ENCODE measurements around the gene ACOX3. TPM values are rescaled to one million over a fixed set of nuclear protein-coding genes. Genes with fewer than 3 reads are reported as not detected.

Gene ACOX3
- polyA plus RNA-seq, 1 donor (not counting 4 experiments of a cell fraction or from before 2014, with no cell fraction given), result 6.7 TPM

DNA sequence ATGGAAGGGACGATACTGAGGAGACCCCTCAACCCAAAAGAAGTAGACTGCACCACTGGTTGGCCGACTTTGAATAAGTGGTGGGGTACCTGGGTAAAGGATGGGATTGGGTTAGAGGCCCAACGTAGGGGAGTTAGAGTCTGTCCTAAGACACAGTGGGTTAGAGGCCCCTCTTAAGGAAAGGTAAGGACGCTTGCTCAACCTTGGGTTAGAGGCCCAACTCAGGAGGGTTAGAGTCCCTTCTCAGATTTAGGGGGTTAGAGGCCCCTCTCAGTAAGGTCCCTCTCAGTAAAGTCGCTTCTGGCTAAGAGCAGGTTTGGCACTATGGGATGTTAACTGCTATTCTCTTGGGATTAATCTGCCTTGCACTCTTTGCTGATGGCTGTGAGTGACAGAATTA is 81.3 kb downstream of the ACOX3 start:
- dilution Hi-C loops (cut with MboI; ENCODE audit: extremely low pct_ligation_motif_present, low sequenced_read_pairs), result no loop called here
- Histone ChIP-seq H3K4me2 (ENCODE audit: control insufficient read depth, extremely low read depth, insufficient read depth, low read depth, low read length) (no peak overlapping the region), H3K9me1 (ENCODE audit: control insufficient read depth, extremely low read depth, insufficient read depth, low read length) (no peaks in the 10 kb centered on the region), H3K4me3 (ENCODE audit: control insufficient read depth in 2 of 3, extremely low read depth in 1 of 3, insufficient read depth in 2 of 3, low read depth in 1 of 3, low read length in 3 of 3) (no peak overlapping the region), H3K36me3 (ENCODE audit: control insufficient read depth in 2 of 2, extremely low read depth in 1 of 2, insufficient read depth in 2 of 2, low read length in 2 of 2) (no peaks in the 10 kb centered on the region), H3K27ac (ENCODE audit: control insufficient read depth, insufficient read depth, low read length) (no peak overlapping the region), H2AFZ (ENCODE audit: control insufficient read depth, low read length) (no peak overlapping the region), H3K27me3 (ENCODE audit: control insufficient read depth, extremely low read depth, insufficient read depth, low read length) (no peaks in the 10 kb centered on the region), H4K20me1 (ENCODE audit: control insufficient read depth, extremely low read depth, insufficient read depth, low read length) (no peaks in the 10 kb centered on the region), H3K4me1 (ENCODE audit: control insufficient read depth, extremely low read depth, insufficient read depth, low read length) (peaks cover 34% of the 10 kb centered on the region), H3K9me3 (ENCODE audit: control insufficient read depth, low read depth, low read length) (no peaks in the 10 kb centered on the region), H3K9ac (ENCODE audit: control insufficient read depth, extremely low read depth, insufficient read depth, low read length) (no peak overlapping the region), H3K79me2 (ENCODE audit: control insufficient read depth, insufficient read depth, low read length) (no peaks in the 10 kb centered on the region)
- DNase-seq (ENCODE audit: low read depth, low spot score) (no peak), FAIRE-seq (no peak)
- TF ChIP-seq EZH2 (IDR thresholded peaks at IDR 0.05; ENCODE audit: low read length), result no peak
- TF ChIP-seq, protein P1, sequence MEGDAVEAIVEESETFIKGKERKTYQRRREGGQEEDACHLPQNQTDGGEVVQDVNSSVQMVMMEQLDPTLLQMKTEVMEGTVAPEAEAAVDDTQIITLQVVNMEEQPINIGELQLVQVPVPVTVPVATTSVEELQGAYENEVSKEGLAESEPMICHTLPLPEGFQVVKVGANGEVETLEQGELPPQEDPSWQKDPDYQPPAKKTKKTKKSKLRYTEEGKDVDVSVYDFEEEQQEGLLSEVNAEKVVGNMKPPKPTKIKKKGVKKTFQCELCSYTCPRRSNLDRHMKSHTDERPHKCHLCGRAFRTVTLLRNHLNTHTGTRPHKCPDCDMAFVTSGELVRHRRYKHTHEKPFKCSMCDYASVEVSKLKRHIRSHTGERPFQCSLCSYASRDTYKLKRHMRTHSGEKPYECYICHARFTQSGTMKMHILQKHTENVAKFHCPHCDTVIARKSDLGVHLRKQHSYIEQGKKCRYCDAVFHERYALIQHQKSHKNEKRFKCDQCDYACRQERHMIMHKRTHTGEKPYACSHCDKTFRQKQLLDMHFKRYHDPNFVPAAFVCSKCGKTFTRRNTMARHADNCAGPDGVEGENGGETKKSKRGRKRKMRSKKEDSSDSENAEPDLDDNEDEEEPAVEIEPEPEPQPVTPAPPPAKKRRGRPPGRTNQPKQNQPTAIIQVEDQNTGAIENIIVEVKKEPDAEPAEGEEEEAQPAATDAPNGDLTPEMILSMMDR (optimal IDR thresholded peaks at IDR 0.05 in 1 of 3, IDR thresholded peaks at IDR 0.05 in 1 of 3, conservative IDR thresholded peaks at IDR 0.05 in 1 of 3; ENCODE audit: extremely low read depth in 1 of 3, insufficient read depth in 2 of 3, low read length in 3 of 3), result no peak

DNA sequence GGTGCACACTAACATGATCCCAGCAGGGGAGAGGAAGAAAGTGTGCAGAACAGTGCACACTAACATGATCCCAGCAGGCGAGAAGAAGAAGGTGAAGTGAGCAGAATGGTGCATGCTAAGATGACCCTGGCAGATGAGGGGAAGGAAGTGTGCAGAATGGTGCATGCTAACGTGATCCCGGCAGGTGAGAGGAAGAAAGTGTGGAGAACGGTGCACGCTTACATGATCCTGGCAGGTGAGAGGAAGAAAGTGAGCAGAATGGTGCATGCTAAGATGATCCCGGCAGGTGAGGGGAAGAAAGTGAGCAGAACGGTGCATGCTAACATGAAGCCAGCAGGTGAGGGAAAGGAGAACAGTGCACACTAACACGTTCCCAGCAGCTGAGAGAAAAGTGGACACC is 83.7 kb downstream of the ACOX3 start:
- Histone ChIP-seq H3K4me1 (ENCODE audit: control insufficient read depth, extremely low read depth, insufficient read depth, low read length) (peaks cover 31% of the 10 kb centered on the region), H3K9ac (ENCODE audit: control insufficient read depth, extremely low read depth, insufficient read depth, low read length) (no peak overlapping the region), H3K4me3 (ENCODE audit: control insufficient read depth in 2 of 3, extremely low read depth in 1 of 3, insufficient read depth in 2 of 3, low read depth in 1 of 3, low read length in 3 of 3) (no peak overlapping the region), H3K36me3 (ENCODE audit: control insufficient read depth in 2 of 2, extremely low read depth in 1 of 2, insufficient read depth in 2 of 2, low read length in 2 of 2) (no peaks in the 10 kb centered on the region), H3K79me2 (ENCODE audit: control insufficient read depth, insufficient read depth, low read length) (no peaks in the 10 kb centered on the region), H3K27ac (ENCODE audit: control insufficient read depth, insufficient read depth, low read length) (no peak overlapping the region), H2AFZ (ENCODE audit: control insufficient read depth, low read length) (no peak overlapping the region), H3K4me2 (ENCODE audit: control insufficient read depth, extremely low read depth, insufficient read depth, low read depth, low read length) (no peak overlapping the region), H3K27me3 (ENCODE audit: control insufficient read depth, extremely low read depth, insufficient read depth, low read length) (peaks cover 5% of the 10 kb centered on the region), H3K9me1 (ENCODE audit: control insufficient read depth, extremely low read depth, insufficient read depth, low read length) (no peaks in the 10 kb centered on the region), H4K20me1 (ENCODE audit: control insufficient read depth, extremely low read depth, insufficient read depth, low read length) (no peaks in the 10 kb centered on the region), H3K9me3 (ENCODE audit: control insufficient read depth, low read depth, low read length) (no peaks in the 10 kb centered on the region)
- no peak for DNase-seq (ENCODE audit: low read depth, low spot score)
- no peak for TF ChIP-seq EZH2 (IDR thresholded peaks at IDR 0.05; ENCODE audit: low read length)
- TF ChIP-seq, protein P1 (optimal IDR thresholded peaks at IDR 0.05 in 1 of 3, IDR thresholded peaks at IDR 0.05 in 1 of 3, conservative IDR thresholded peaks at IDR 0.05 in 1 of 3; ENCODE audit: extremely low read depth in 1 of 3, insufficient read depth in 2 of 3, low read length in 3 of 3), result no peak
- dilution Hi-C loops (cut with MboI; ENCODE audit: extremely low pct_ligation_motif_present, low sequenced_read_pairs), result no loop called here
- no peak for FAIRE-seq

Data from keratinocyte (primary cell).